BLaER1 treated with 17β-estradiol and CSF1 and Interleukin-3, amounts not matched to agents 10 nM and 100 nM (cell line): Measurements from ENCODE around the gene SSBP2.
"Not testable (repeated sequence)": the region's sequence is repeated elsewhere in the genome, so short reads cannot be mapped to it uniquely, and the experiment has no call there.

Experiments
- H3K27ac ChIP-seq, 11 experiments: shearing (Covaris generic); formaldehyde crosslinking; 2 replicates each; pipeline ENCODE4 v1.8.1; 2022
- H3K27me3 ChIP-seq, 11 experiments: shearing (Covaris generic); formaldehyde crosslinking; 2 replicates each; pipeline ENCODE4 v1.8.1; 2022
- H3K36me3 ChIP-seq, 11 experiments: shearing (Covaris generic); formaldehyde crosslinking; 2 replicates each; pipeline ENCODE4 v1.8.1; 2022
- H3K4me1 ChIP-seq, 10 experiments: shearing (Covaris generic); formaldehyde crosslinking; 2 replicates each; pipeline ENCODE4 v1.8.1; 2022
- H3K4me2 ChIP-seq, 11 experiments: shearing (Covaris generic); formaldehyde crosslinking; 2 replicates each; pipeline ENCODE4 v1.8.1; 2022
- H3K4me3 ChIP-seq, 10 experiments: shearing (Covaris generic); formaldehyde crosslinking; 2 replicates each; pipeline ENCODE4 v1.8.1; 2022
- H3K9ac ChIP-seq, 11 experiments: shearing (Covaris generic); formaldehyde crosslinking; 2 replicates each; pipeline ENCODE4 v1.8.1; 2022
- H3K9me3 ChIP-seq, 11 experiments: shearing (Covaris generic); formaldehyde crosslinking; replicated peaks in 1 of 11; 2 replicates each; pipeline ENCODE4 v1.8.1; 2022
- H4K20me1 ChIP-seq, 11 experiments: shearing (Covaris generic); formaldehyde crosslinking; 2 replicates each; pipeline ENCODE4 v1.8.1; 2022
- Cebpa-rat ChIP-seq, 11 experiments: shearing (Covaris generic); IDR thresholded peaks; 2 replicates each; pipeline ENCODE4 v1.8.1; 2022

Gene SSBP2

GRCh38 chr5:81495286-81495685, 255.6 kb downstream of the SSBP2 start:
- no peak overlapping the region for H3K4me2 ChIP-seq
- no peaks in the 10 kb centered on the region for H3K27me3 ChIP-seq
- H4K20me1 ChIP-seq = peaks cover 0 to 4% (median 0%) of the 10 kb centered on the region in 11 experiments; a peak in 1 of 22 replicates
- H3K27ac ChIP-seq = no peak overlapping the region
- peaks cover 0 to 21% (median 6%) of the 10 kb centered on the region in 11 experiments; a peak in 8 of 22 replicates for H3K36me3 ChIP-seq
- no peak for TF ChIP-seq Cebpa-rat (IDR thresholded peaks at IDR 0.05)
- H3K9me3 ChIP-seq = no peaks in the 10 kb centered on the region
- H3K9ac ChIP-seq = no peak overlapping the region
- no peak overlapping the region for H3K4me3 ChIP-seq
- peaks cover 0 to 8% (median 0%) of the 10 kb centered on the region in 10 experiments; a peak in 2 of 20 replicates for H3K4me1 ChIP-seq

- TF ChIP-seq Cebpa-rat (IDR thresholded peaks at IDR 0.05) = no peak
Observed at GRCh38 chr5:81488862-81489261, 262.0 kb downstream of the SSBP2 start.

GRCh38 chr5:81486711-81487110, 264.2 kb downstream of the SSBP2 start:
- H3K4me2 ChIP-seq = no peak overlapping the region

More at GRCh38 chr5:81488862-81489261, 262.0 kb downstream of the SSBP2 start:
- H3K9me3 ChIP-seq = no peaks in the 10 kb centered on the region
- H3K27ac ChIP-seq = no peak overlapping the region
- H4K20me1 ChIP-seq = peaks cover 0 to 4% (median 0%) of the 10 kb centered on the region in 11 experiments; a peak in 1 of 22 replicates
- no peaks in the 10 kb centered on the region; a peak in 1 of 20 replicates for H3K4me1 ChIP-seq
- no peaks in the 10 kb centered on the region for H3K27me3 ChIP-seq
- H3K36me3 ChIP-seq = peaks cover 0 to 26% (median 7%) of the 10 kb centered on the region in 11 experiments; a peak in 7 of 22 replicates
- no peak overlapping the region for H3K9ac ChIP-seq
- no peak overlapping the region for H3K4me3 ChIP-seq
- H3K4me2 ChIP-seq = no peak overlapping the region

GRCh38 chr5:81482595-81482994, 268.3 kb downstream of the SSBP2 start:
- Histone ChIP-seq H3K4me1 (peaks cover 0 to 10% (median 0%) of the 10 kb centered on the region in 10 experiments; a peak in 4 of 20 replicates), H4K20me1 (no peaks in the 10 kb centered on the region), H3K9me3 (no peaks in the 10 kb centered on the region), H3K36me3 (peaks cover 0 to 42% (median 24%) of the 10 kb centered on the region in 11 experiments; a peak in 14 of 22 replicates), H3K9ac (no peak overlapping the region), H3K4me2 (no peak overlapping the region), H3K27me3 (no peaks in the 10 kb centered on the region), H3K4me3 (no peak overlapping the region), H3K27ac (no peak overlapping the region)
- TF ChIP-seq Cebpa-rat (IDR thresholded peaks at IDR 0.05) = no peak

More at GRCh38 chr5:81486711-81487110, 264.2 kb downstream of the SSBP2 start:
- Histone ChIP-seq H3K9ac (no peak overlapping the region), H3K9me3 (no peaks in the 10 kb centered on the region), H3K27ac (no peak overlapping the region), H3K36me3 (peaks cover 0 to 36% (median 19%) of the 10 kb centered on the region in 11 experiments; a peak in 14 of 22 replicates), H3K27me3 (no peaks in the 10 kb centered on the region), H4K20me1 (peaks cover 0 to 4% (median 0%) of the 10 kb centered on the region in 11 experiments; a peak in 1 of 22 replicates), H3K4me3 (no peak overlapping the region), H3K4me1 (no peaks in the 10 kb centered on the region; a peak in 1 of 20 replicates)
- no peak for TF ChIP-seq Cebpa-rat (IDR thresholded peaks at IDR 0.05)

- Histone ChIP-seq H3K9me3 (peaks cover 0 to 10% (median 7%) of the 10 kb centered on the region in 11 experiments; a peak in 10 of 22 replicates), H3K36me3 (peaks cover 14 to 61% (median 36%) of the 10 kb centered on the region in 11 experiments)
- H3K27me3 ChIP-seq, H3K4me1 ChIP-seq, H3K9ac ChIP-seq, H3K4me3 ChIP-seq, H4K20me1 ChIP-seq, H3K4me2 ChIP-seq, H3K27ac ChIP-seq: not testable (repeated sequence)
Observed at GRCh38 chr5:81473395-81473794, 277.5 kb downstream of the SSBP2 start.

GRCh38 chr5:81469676-81470075, 281.2 kb downstream of the SSBP2 start:
- H3K4me3 ChIP-seq = no peak overlapping the region
- H3K4me2 ChIP-seq = no peak overlapping the region
- no peak overlapping the region for H3K27ac ChIP-seq
- TF ChIP-seq Cebpa-rat (IDR thresholded peaks at IDR 0.05) = no peak
- no peaks in the 10 kb centered on the region for H3K4me1 ChIP-seq
- H3K27me3 ChIP-seq = no peaks in the 10 kb centered on the region
- peaks cover 0 to 10% (median 7%) of the 10 kb centered on the region in 11 experiments; a peak in 10 of 22 replicates for H3K9me3 ChIP-seq
- H3K9ac ChIP-seq = no peak overlapping the region
- peaks cover 14 to 73% (median 45%) of the 10 kb centered on the region in 11 experiments for H3K36me3 ChIP-seq
- H4K20me1 ChIP-seq = no peaks in the 10 kb centered on the region

GRCh38 chr5:81450940-81451339, 300.0 kb downstream of the SSBP2 start:
- TF ChIP-seq Cebpa-rat (IDR thresholded peaks at IDR 0.05) = no peak
- no peaks in the 10 kb centered on the region for H4K20me1 ChIP-seq
- no peaks in the 10 kb centered on the region for H3K4me1 ChIP-seq
- H3K36me3 ChIP-seq = peaks cover 12 to 78% (median 39%) of the 10 kb centered on the region in 11 experiments; a peak in 20 of 22 replicates
- no peaks in the 10 kb centered on the region for H3K27me3 ChIP-seq
- H3K9ac ChIP-seq = no peak overlapping the region
- no peaks in the 10 kb centered on the region for H3K9me3 ChIP-seq
- no peak overlapping the region for H3K27ac ChIP-seq
- H3K4me3 ChIP-seq = no peak overlapping the region
- H3K4me2 ChIP-seq = no peak overlapping the region

GRCh38 chr5:81435023-81435422, 315.9 kb downstream of the SSBP2 start:
- no peak for TF ChIP-seq Cebpa-rat (IDR thresholded peaks at IDR 0.05)
- H3K36me3 ChIP-seq = peaks cover 3 to 57% (median 27%) of the 10 kb centered on the region in 11 experiments; a peak in 15 of 22 replicates
- no peak overlapping the region for H3K4me3 ChIP-seq
- no peaks in the 10 kb centered on the region for H3K4me1 ChIP-seq
- H3K9me3 ChIP-seq = no peaks in the 10 kb centered on the region
- no peaks in the 10 kb centered on the region for H3K27me3 ChIP-seq
- H3K4me2 ChIP-seq = no peak overlapping the region
- no peak overlapping the region for H3K27ac ChIP-seq
- no peak overlapping the region for H3K9ac ChIP-seq
- no peaks in the 10 kb centered on the region; a peak in 1 of 22 replicates for H4K20me1 ChIP-seq

GRCh38 chr5:81429985-81430384, 320.9 kb downstream of the SSBP2 start:
- TF ChIP-seq Cebpa-rat (IDR thresholded peaks at IDR 0.05) = no peak
- Histone ChIP-seq H3K27ac (no peak overlapping the region), H3K4me2 (no peak overlapping the region), H4K20me1 (peaks cover 0 to 10% (median 0%) of the 10 kb centered on the region in 11 experiments; a peak in 3 of 22 replicates), H3K4me3 (no peak overlapping the region), H3K9ac (no peak overlapping the region), H3K36me3 (peaks cover 3 to 51% (median 21%) of the 10 kb centered on the region in 11 experiments; a peak in 15 of 22 replicates), H3K4me1 (peaks cover 0 to 22% (median 6%) of the 10 kb centered on the region in 10 experiments; a peak in 13 of 20 replicates), H3K27me3 (no peaks in the 10 kb centered on the region), H3K9me3 (no peaks in the 10 kb centered on the region)

GRCh38 chr5:81429363-81429762, 321.5 kb downstream of the SSBP2 start:
- H3K4me3 ChIP-seq = no peak overlapping the region
- H3K27me3 ChIP-seq = no peaks in the 10 kb centered on the region
- H3K4me2 ChIP-seq = no peak overlapping the region
- peaks cover 2 to 51% (median 15%) of the 10 kb centered on the region in 11 experiments; a peak in 14 of 22 replicates for H3K36me3 ChIP-seq
- peaks cover 0 to 22% (median 6%) of the 10 kb centered on the region in 10 experiments; a peak in 13 of 20 replicates for H3K4me1 ChIP-seq
- no peaks in the 10 kb centered on the region for H3K9me3 ChIP-seq
- no peak overlapping the region for H3K27ac ChIP-seq
- TF ChIP-seq Cebpa-rat (IDR thresholded peaks at IDR 0.05) = no peak
- H3K9ac ChIP-seq = no peak overlapping the region
- peaks cover 0 to 10% (median 0%) of the 10 kb centered on the region in 11 experiments; a peak in 3 of 22 replicates for H4K20me1 ChIP-seq
